HepG2 (cell line): Measurements from ENCODE around the gene FAM131C. TPM values are rescaled to one million over a fixed set of nuclear protein-coding genes. Genes with fewer than 3 reads are reported as not detected.

ENCODE experiments used
- ATAC-seq: fragments of 200-7000 bp; cut with Tn5 transposase; 3 replicates; pipeline ENCODE4 v1.9.1; 2020; ENCODE audit warnings: mild to moderate bottlenecking, moderate library complexity
- BruUV-seq: library from RNA; stranded (reverse); fragments of 400-500 nt; replicated peaks from 2 replicates; lab custom pipeline; 2021; lab: Mats Ljungman, UMichigan
- CTCF ChIA-PET: fragments of 300-600 bp; formaldehyde crosslinking; extraction: SDS; loops from one replicate; lab custom pipeline; 2021; ENCODE audit warnings: low total read pairs, inconsistent platforms, low intra/inter-chr PET ratio; lab: Yijun Ruan, JAX
- POLR2A ChIA-PET: fragments of 350-600 bp; sonication (Branson Sonifier 250); formaldehyde crosslinking; loops from one replicate; lab custom pipeline; 2020; ENCODE audit warnings: antibody characterized with exemption, inconsistent platforms; lab: Yijun Ruan, JAX
- DNase-seq: peaks from one replicate; pipeline ENCODE4 v3.0.0-alpha.2; 2015; ENCODE audit warnings: low spot score
- FAIRE-seq: peaks from 3 replicates; lab custom pipeline; 2011; peaks lifted over from hg19 to GRCh38; lab: Jason Lieb, UNC
- H2AFZ ChIP-seq: one replicate; pipeline ENCODE4 v1.6.1; 2011; ENCODE audit warnings: low read length, inconsistent platforms
- H3K27ac ChIP-seq: fragments of 300-600 bp; 3 replicates; pipeline ENCODE4 v1.8.0; 2011; ENCODE audit warnings: mixed run types, mild to moderate bottlenecking, mixed read lengths, low read length, inconsistent platforms; ENCODE audit not compliant: insufficient read depth; ENCODE audit errors: extremely low read length
- H3K27me3 ChIP-seq, 2 experiments: fragments of 200-600 bp in 1 of 2; 2 replicates in 1 of 2; 3 replicates in 1 of 2; pipeline versions ENCODE4 v1.6.0 to v1.8.0; 2011; ENCODE audit warnings: low read length in 2 of 2, mild to moderate bottlenecking in 2 of 2, moderate library complexity in 2 of 2, inconsistent platforms in 1 of 2; ENCODE audit not compliant: insufficient read depth in 2 of 2, control insufficient read depth in 1 of 2
- H3K36me3 ChIP-seq, 2 experiments: fragments of 200-600 bp in 1 of 2; replicated peaks in 1 of 2; 2 replicates in 1 of 2; 3 replicates in 1 of 2; pipeline versions ENCODE4 v1.5.1 to v1.8.0; 2011; ENCODE audit warnings: low read length in 2 of 2, inconsistent platforms in 1 of 2; ENCODE audit not compliant: insufficient read depth in 2 of 2, control insufficient read depth in 1 of 2
- H3K4me1 ChIP-seq: 2 replicates; pipeline ENCODE4 v1.5.1; 2012; ENCODE audit warnings: low read length, inconsistent platforms; ENCODE audit not compliant: insufficient read depth
- H3K4me2 ChIP-seq: 2 replicates; pipeline ENCODE4 v1.6.0; 2011; ENCODE audit warnings: low read depth, low read length, inconsistent platforms
- H3K4me3 ChIP-seq, 3 experiments: fragments of 200-600 bp in 1 of 3; sonication (generic), shearing (Covaris generic) in 1 of 3; replicated peaks in 1 of 3; 2 replicates each; pipeline ENCODE4 v1.5.1; 2011 to 2016; ENCODE audit warnings: low read length in 3 of 3, inconsistent platforms in 2 of 3, low read depth in 2 of 3, mild to moderate bottlenecking in 2 of 3, control low read depth in 1 of 3, mixed read lengths in 1 of 3; ENCODE audit not compliant: insufficient read depth in 1 of 3
- H3K79me2 ChIP-seq: one replicate; pipeline ENCODE4 v1.6.1; 2011; ENCODE audit warnings: low read length, inconsistent platforms; ENCODE audit not compliant: insufficient read depth
- H3K9ac ChIP-seq: 2 replicates; pipeline ENCODE4 v1.6.0; 2011; ENCODE audit warnings: mild to moderate bottlenecking, low read depth, low read length, inconsistent platforms; ENCODE audit not compliant: insufficient read depth
- H3K9me3 ChIP-seq: 2 replicates; pipeline ENCODE4 v1.5.1; 2012; ENCODE audit warnings: mild to moderate bottlenecking, low read length
- H4K20me1 ChIP-seq: 2 replicates; pipeline ENCODE4 v1.6.0; 2011; ENCODE audit warnings: inconsistent platforms, mild to moderate bottlenecking, low read length, moderate library complexity; ENCODE audit not compliant: insufficient read depth
- NFIC ChIP-seq: IDR thresholded peaks from 2 replicates; pipeline ENCODE4 v1.6.1; 2012; ENCODE audit warnings: mild to moderate bottlenecking, low read length, inconsistent platforms
- PTBP1 ChIP-seq: fragments of 200-400 bp; formaldehyde crosslinking; IDR thresholded peaks from 2 replicates; pipeline ENCODE4 v1.6.1; 2018; ENCODE audit warnings: low read length, low read depth; ENCODE audit not compliant: poor library complexity, severe bottlenecking
- REXO4 ChIP-seq: sonication (generic); formaldehyde crosslinking; IDR thresholded peaks from 2 replicates; pipeline ENCODE4 v1.8.0; 2022; ENCODE audit warnings: missing genetic modification reagents, mild to moderate bottlenecking, borderline replicate concordance
- ZMYM3 ChIP-seq: sonication (generic); formaldehyde crosslinking; IDR thresholded peaks from 2 replicates; pipeline ENCODE4 v1.5.1; 2020; ENCODE audit warnings: mild to moderate bottlenecking, missing genetic modification reagents
- ZNF75D ChIP-seq: sonication (generic); formaldehyde crosslinking; IDR thresholded peaks from 2 replicates; pipeline ENCODE4 v1.8.1; 2023; ENCODE audit warnings: missing genetic modification reagents, mild to moderate bottlenecking, borderline replicate concordance
- ZNF768 ChIP-seq: sonication (generic); formaldehyde crosslinking; IDR thresholded peaks from 2 replicates; pipeline ENCODE4 v1.4.0; 2020; ENCODE audit warnings: missing genetic modification reagents
- WGBS: methylation state at CpG from one replicate; pipeline ENCODE4 v1.1.6; 2017; ENCODE audit warnings: low lambda C conversion rate; 5-methylcytosine and 5-hydroxymethylcytosine counted together
- in situ Hi-C: cut with HindIII; loops from 2 replicates; pipeline ENCODE4 v1.10.0; 2017; ENCODE audit warnings: low pct_unique_long_range_greater_than_20kb; ENCODE audit not compliant: extremely low pct_ligation_motif_present
- intact Hi-C: fragments of 100-400 bp; cut with micrococcal nuclease; formaldehyde crosslinking; loops from one replicate; pipeline ENCODE4 v1.10.0; 2022; ENCODE audit not compliant: unreplicated experiment
- polyA plus RNA-seq, 8 experiments: library from polyadenylated mRNA; depleted of rRNA in 3 of 8; stranded (reverse) in 7 of 8; unstranded in 1 of 8; fragments of >200 nt; fragmentation: Illumina TruSeq in 4 of 8; extraction: Trizol in 4 of 8; gene quantifications; 2 replicates each; pipeline versions ENCODE4 v1.2.1 to v1.2.3, GENCODE V29; 2011 to 2016; ENCODE audit warnings: low read depth in 4 of 8, missing spikeins in 1 of 8, mixed read lengths in 1 of 8; ENCODE audit not compliant: insufficient read depth in 1 of 8
- total RNA-seq, 5 experiments: library from RNA; depleted of rRNA; stranded (reverse); fragments of >200 nt; fragmentation: Illumina TruSeq; extraction: Trizol; gene quantifications; 2 replicates each; pipeline ENCODE4 v1.2.3, GENCODE V29; 2016; ENCODE audit warnings: low read depth in 1 of 5
- TF ChIP-seq, protein P1 (sequence below): sonication (generic); formaldehyde crosslinking; IDR thresholded peaks from 2 replicates; pipeline ENCODE4 v1.5.0; 2020; ENCODE audit warnings: missing genetic modification reagents, mild to moderate bottlenecking, borderline replicate concordance

FAM131C gene
- total and polyA plus RNA-seq, 2 of the 13 experiments (the other 11 are each of a cell fraction or from before 2014, with no cell fraction given) = 0.07 TPM; not detected in 1

DNA sequence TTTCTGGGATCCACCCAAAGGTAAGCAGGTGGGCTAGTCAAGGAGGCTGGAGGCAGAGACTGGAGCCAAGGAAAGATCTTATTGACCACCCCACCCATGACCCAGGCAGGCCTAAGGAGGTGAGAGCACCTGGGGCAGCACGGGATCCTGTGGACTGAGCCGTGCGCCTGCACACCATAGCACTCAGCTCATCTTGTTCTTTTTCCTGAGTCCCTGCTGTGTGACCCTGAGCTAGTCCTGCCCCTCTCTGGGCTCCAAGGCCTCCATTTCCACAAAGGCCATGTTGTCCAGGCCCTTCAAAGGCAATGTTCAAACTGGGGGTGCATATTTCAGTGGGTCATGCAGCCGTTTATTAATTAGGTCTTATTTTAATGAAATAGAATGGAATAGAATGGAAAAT is 7.2 kb downstream of the FAM131C start:
- TF ChIP-seq ZNF768 (CRISPR knock-in tag) (peak; percentile 98), ZMYM3 (CRISPR knock-in tag) (peak; percentile 66)
- TF ChIP-seq, protein P1, sequence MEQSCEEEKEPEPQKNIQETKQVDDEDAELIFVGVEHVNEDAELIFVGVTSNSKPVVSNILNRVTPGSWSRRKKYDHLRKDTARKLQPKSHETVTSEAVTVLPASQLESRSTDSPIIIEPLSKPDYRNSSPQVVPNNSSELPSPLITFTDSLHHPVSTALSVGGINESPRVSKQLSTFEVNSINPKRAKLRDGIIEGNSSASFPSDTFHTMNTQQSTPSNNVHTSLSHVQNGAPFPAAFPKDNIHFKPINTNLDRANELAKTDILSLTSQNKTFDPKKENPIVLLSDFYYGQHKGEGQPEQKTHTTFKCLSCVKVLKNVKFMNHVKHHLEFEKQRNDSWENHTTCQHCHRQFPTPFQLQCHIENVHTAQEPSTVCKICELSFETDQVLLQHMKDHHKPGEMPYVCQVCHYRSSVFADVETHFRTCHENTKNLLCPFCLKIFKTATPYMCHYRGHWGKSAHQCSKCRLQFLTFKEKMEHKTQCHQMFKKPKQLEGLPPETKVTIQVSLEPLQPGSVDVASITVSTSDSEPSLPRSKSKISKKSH (CRISPR knock-in tag) = no peak
- TF ChIP-seq, all 625 proteins: peak for 2
- H3K4me2 ChIP-seq = no peak overlapping the region
- DNase-seq = no peak
- intact Hi-C loops = no loop called here
- H3K79me2 ChIP-seq = no peaks in the 10 kb centered on the region
- no peak overlapping the region for H2AFZ ChIP-seq
- H3K4me1 ChIP-seq = peaks cover 40% of the 10 kb centered on the region
- no peak overlapping the region for H3K9ac ChIP-seq
- H3K9me3 ChIP-seq = no peaks in the 10 kb centered on the region
- no peaks in the 10 kb centered on the region for H4K20me1 ChIP-seq
- in situ Hi-C loops = no loop called here
- FAIRE-seq = no peak
- no peaks in the 10 kb centered on the region for H3K36me3 ChIP-seq
- no peak overlapping the region for H3K4me3 ChIP-seq
- no TSS peak for BruUV-seq
- ATAC-seq = no peak
- 0% methylated on average over 1 of the region's 4 CpGs for whole genome bisulfite sequencing
- POLR2A ChIA-PET = no interaction called here
- CTCF ChIA-PET = no interaction called here
- no peak overlapping the region for H3K27ac ChIP-seq
- H3K27me3 ChIP-seq = peaks cover 7 to 65% of the 10 kb centered on the region in 2 experiments

DNA sequence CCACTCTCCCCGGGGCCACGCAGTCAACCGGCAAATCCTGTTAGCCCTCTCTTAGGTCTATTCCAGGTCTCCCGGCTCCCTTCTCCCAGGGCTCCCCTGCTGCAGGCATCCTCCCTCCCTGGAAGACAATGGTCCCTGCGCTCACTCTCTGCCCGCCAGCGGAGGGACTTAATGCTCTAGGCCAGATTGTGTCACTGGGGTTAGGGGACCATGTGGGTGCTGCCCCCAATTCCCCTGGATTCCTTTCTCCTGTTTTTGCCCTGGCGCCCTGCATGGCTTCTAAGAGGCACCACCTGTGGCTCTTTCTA is 8.2 kb downstream of the FAM131C start:
- no TSS peak for BruUV-seq
- Histone ChIP-seq H3K27ac (no peak overlapping the region), H3K27me3 (peaks cover 7 to 62% of the 10 kb centered on the region in 2 experiments), H3K9me3 (no peaks in the 10 kb centered on the region), H3K4me1 (peaks cover 40% of the 10 kb centered on the region), H3K79me2 (no peaks in the 10 kb centered on the region), H3K4me2 (no peak overlapping the region), H2AFZ (no peak overlapping the region), H4K20me1 (no peaks in the 10 kb centered on the region), H3K36me3 (no peaks in the 10 kb centered on the region), H3K9ac (no peak overlapping the region), H3K4me3 (no peak overlapping the region)
- ChIA-PET CTCF (no interaction called here), POLR2A (no interaction called here)
- no peak for TF ChIP-seq ZNF75D (CRISPR knock-in tag)
- TF ChIP-seq PTBP1 = no peak
- TF ChIP-seq REXO4 = no peak
- TF ChIP-seq NFIC = no peak
- no peak for DNase-seq
- 55% methylated on average over 8 of the region's 8 CpGs for WGBS
- ATAC-seq = no peak
- FAIRE-seq = no peak
- intact Hi-C loops (no loop called here), in situ Hi-C loops (no loop called here)
